GM12875 (cell line): ENCODE data around the gene MTM1.
A peak's percentile ranks its signal among the peaks of the same experiment; 100 is the strongest.

Experiments used
- H3K4me3 ChIP-seq: one replicate; pipeline ENCODE4 v1.5.1; 2011; ENCODE audit warnings: low read depth, low read length, control low read depth
- CTCF ChIP-seq: IDR thresholded peaks from 2 replicates; pipeline ENCODE4 v1.5.1; 2011; ENCODE audit warnings: low read depth, mild to moderate bottlenecking, control low read depth, inconsistent platforms, low read length, moderate library complexity, borderline replicate concordance; ENCODE audit not compliant: insufficient read depth

The MTM1 gene

GRCh38 chrX:150569155-150569477, 695 bp downstream of the MTM1 start:
- no peak for TF ChIP-seq CTCF
- H3K4me3 ChIP-seq = peak overlapping the region; percentile 72

GRCh38 chrX:150570512-150570911, 2.1 kb downstream of the MTM1 start:
- no peak overlapping the region for H3K4me3 ChIP-seq

GRCh38 chrX:150572206-150572605, 3.8 kb downstream of the MTM1 start:
- no peak overlapping the region for H3K4me3 ChIP-seq
- no peak for TF ChIP-seq CTCF

More at GRCh38 chrX:150570512-150570911, 2.1 kb downstream of the MTM1 start:
- TF ChIP-seq CTCF = no peak

- no peak overlapping the region for H3K4me3 ChIP-seq
- TF ChIP-seq CTCF = no peak
Observed at GRCh38 chrX:150573106-150573505, 4.7 kb downstream of the MTM1 start.

- H3K4me3 ChIP-seq = no peak overlapping the region
- TF ChIP-seq CTCF = no peak
Observed at GRCh38 chrX:150573702-150574101, 5.3 kb downstream of the MTM1 start.

- H3K4me3 ChIP-seq = no peak overlapping the region
- TF ChIP-seq CTCF = no peak
Observed at GRCh38 chrX:150574559-150575418, 6.4 kb downstream of the MTM1 start.

GRCh38 chrX:150575419-150575814, 7.0 kb downstream of the MTM1 start:
- H3K4me3 ChIP-seq = no peak overlapping the region
- no peak for TF ChIP-seq CTCF
